Mesenteric fat pad (tissue), 1 donor: ENCODE data around the gene RPRD1B. TPM values are rescaled to one million over a fixed set of nuclear protein-coding genes. Genes with fewer than 3 reads are reported as not detected.
A peak's percentile ranks its signal among the peaks of the same experiment; 100 is the strongest.

Experiments used
- DNase-seq: peaks from one replicate; pipeline ENCODE4 v3.0.0-alpha.2; 2020; ENCODE audit warnings: low spot score
- total RNA-seq: library from RNA; stranded (reverse); fragmentation: NEBNext Ultra II Directional; extraction: Animal tissue kit (Norgen Biotek cat#: 25700); gene quantifications from one replicate; pipeline ENCODE4 v1.2.1, GENCODE V29; 2021
- donor health status: DM: yes; HTN: yes; CAD: no.

Gene RPRD1B
- total RNA-seq, 1 donor from 2014 or later = 24.4 TPM

- no peak for DNase-seq
Measured at GRCh38 chr20:38133680-38134426, 100.3 kb downstream of the RPRD1B start.

- no peak for DNase-seq
Measured at GRCh38 chr20:38134427-38135270, 101.1 kb downstream of the RPRD1B start.

- DNase-seq = no peak
Measured at GRCh38 chr20:38135271-38135650, 101.7 kb downstream of the RPRD1B start.

GRCh38 chr20:38135651-38136420, 102.3 kb downstream of the RPRD1B start:
- no peak for DNase-seq

GRCh38 chr20:38136421-38137245, 103.1 kb downstream of the RPRD1B start:
- no peak for DNase-seq

GRCh38 chr20:38137441-38138037, 104.0 kb downstream of the RPRD1B start:
- DNase-seq = no peak

GRCh38 chr20:38138086-38138778, 104.7 kb downstream of the RPRD1B start:
- peak; percentile 65 for DNase-seq

GRCh38 chr20:38139156-38139912, 105.8 kb downstream of the RPRD1B start:
- no peak for DNase-seq

- no peak for DNase-seq
Measured at GRCh38 chr20:38139977-38140753, 106.6 kb downstream of the RPRD1B start.

GRCh38 chr20:38141204-38141888, 107.8 kb downstream of the RPRD1B start:
- DNase-seq = no peak

Other genes starting within 250 kb of the RPRD1B start
- 0.93 TPM for gene VSTM2L, start 130.6 kb upstream of the RPRD1B start, total RNA-seq
- gene TTI1, start 290 bp upstream of the RPRD1B start, total RNA-seq = 10.9 TPM
- gene TGM2, start 131.5 kb downstream of the RPRD1B start, total RNA-seq = 131 TPM
- 5.6 TPM for gene KIAA1755, start 227.0 kb downstream of the RPRD1B start, total RNA-seq